Mesenteric fat pad (tissue), 1 donor: ENCODE results near the gene RAP1A. TPM values are rescaled to one million over a fixed set of nuclear protein-coding genes. Genes with fewer than 3 reads are reported as not detected.
"Not testable (repeated sequence)": the region's sequence is repeated elsewhere in the genome, so short reads cannot be mapped to it uniquely, and the experiment has no call there.

Experiments
- DNase-seq: peaks from one replicate; pipeline ENCODE4 v3.0.0-alpha.2; 2020; ENCODE audit warnings: low spot score
- total RNA-seq: library from RNA; stranded (reverse); fragmentation: NEBNext Ultra II Directional; extraction: Animal tissue kit (Norgen Biotek cat#: 25700); gene quantifications from one replicate; pipeline ENCODE4 v1.2.1, GENCODE V29; 2021
- donor health status: DM: yes; HTN: yes; CAD: no.

The RAP1A gene
- total RNA-seq, 1 donor from 2014 or later = 105 TPM

- DNase-seq = no peak
Observed at GRCh38 chr1:111628153-111628552, 8.6 kb downstream of the RAP1A start.

- no peak for DNase-seq
Observed at GRCh38 chr1:111629190-111629954, 9.8 kb downstream of the RAP1A start.

GRCh38 chr1:111630567-111630966, 11.0 kb downstream of the RAP1A start:
- DNase-seq = no peak

GRCh38 chr1:111631502-111631901, 11.9 kb downstream of the RAP1A start:
- DNase-seq = no peak

GRCh38 chr1:111632771-111633170, 13.2 kb downstream of the RAP1A start:
- not testable (repeated sequence) for DNase-seq

- no peak for DNase-seq
Observed at GRCh38 chr1:111633736-111634247, 14.2 kb downstream of the RAP1A start.

GRCh38 chr1:111635324-111636009, 15.9 kb downstream of the RAP1A start:
- DNase-seq = no peak

GRCh38 chr1:111638320-111638719, 18.7 kb downstream of the RAP1A start:
- no peak for DNase-seq

- DNase-seq = no peak
Observed at GRCh38 chr1:111639602-111640198, 20.1 kb downstream of the RAP1A start.

- DNase-seq = no peak
Observed at GRCh38 chr1:111643097-111643496, 23.5 kb downstream of the RAP1A start.

- DNase-seq = no peak
Observed at GRCh38 chr1:111643696-111644095, 24.1 kb downstream of the RAP1A start.

- no peak for DNase-seq
Observed at GRCh38 chr1:111644506-111644905, 24.9 kb downstream of the RAP1A start.

GRCh38 chr1:111647736-111648135, 28.1 kb downstream of the RAP1A start:
- no peak for DNase-seq

GRCh38 chr1:111648806-111649205, 29.2 kb downstream of the RAP1A start:
- no peak for DNase-seq

GRCh38 chr1:111649227-111649626, 29.6 kb downstream of the RAP1A start:
- no peak for DNase-seq

- DNase-seq = no peak
Observed at GRCh38 chr1:111649648-111650047, 30.1 kb downstream of the RAP1A start.

- DNase-seq = no peak
Observed at GRCh38 chr1:111653709-111654108, 34.1 kb downstream of the RAP1A start.

GRCh38 chr1:111654839-111655238, 35.2 kb downstream of the RAP1A start:
- DNase-seq = no peak

GRCh38 chr1:111656086-111657017, 36.8 kb downstream of the RAP1A start:
- no peak for DNase-seq

- DNase-seq = no peak
Observed at GRCh38 chr1:111658622-111659021, 39.0 kb downstream of the RAP1A start.
